SKM-1 (cell line): ENCODE results near the gene MT1A.
"Not testable (repeated sequence)": the region's sequence is repeated elsewhere in the genome, so short reads cannot be mapped to it uniquely, and the experiment has no call there.

ENCODE experiments used
- DNase-seq: peaks from one replicate; lab custom pipeline; 2025; ENCODE audit not compliant: unreplicated experiment; lab: John Stamatoyannopoulos, UW

Gene MT1A

GRCh38 chr16:56652600-56652999 is 14.1 kb downstream of the MT1A start:
- DNase-seq: no peak

- DNase-seq: no peak
These were observed 14.8 kb downstream of the MT1A start for GRCh38 chr16:56653218-56653617.

DNA sequence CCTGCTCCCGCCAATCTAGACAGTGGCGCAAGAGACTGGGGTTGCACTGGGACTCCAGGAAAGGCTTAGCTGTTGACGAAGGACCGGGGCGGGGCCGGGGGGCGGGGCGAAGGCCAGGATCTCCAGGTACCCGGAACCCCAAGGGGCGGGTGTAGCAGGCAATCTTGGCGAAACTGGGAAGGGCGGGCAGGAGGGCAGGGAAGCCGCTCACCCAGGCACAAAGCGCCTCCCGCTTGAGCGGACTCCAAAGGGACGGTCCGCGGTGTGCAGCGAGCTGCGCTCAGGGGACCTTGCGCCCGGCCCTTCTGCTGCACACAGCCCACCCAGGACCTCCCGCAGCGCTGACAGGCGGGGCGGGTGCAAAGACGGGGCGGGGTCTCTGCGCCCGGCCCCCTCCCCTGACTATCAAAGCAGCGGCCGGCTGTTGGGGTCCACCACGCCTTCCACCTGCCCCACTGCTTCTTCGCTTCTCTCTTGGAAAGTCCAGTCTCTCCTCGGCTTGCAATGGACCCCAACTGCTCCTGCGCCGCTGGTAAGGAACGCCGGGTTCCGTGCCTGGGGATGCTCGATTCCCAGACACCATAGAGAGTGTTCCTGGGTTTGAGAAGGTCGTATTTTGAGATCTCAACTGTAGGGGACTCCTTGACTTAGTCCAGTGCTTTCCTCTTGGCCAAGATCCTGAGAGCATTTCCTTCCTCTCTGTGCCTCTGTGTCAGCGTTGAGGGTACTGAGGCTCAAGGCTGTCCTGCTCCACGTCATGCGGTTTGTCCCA is 19.3 kb downstream of the MT1A start, which contains the start of gene MT1F:
Gene MT1F, plus strand, starts transcription at position 405 of the 772 bp plus-strand sequence. Its CDS starts 100 bp downstream, at position 505.
- peak; percentile 23 for DNase-seq

GRCh38 chr16:56658327-56658875 is 19.9 kb downstream of the MT1A start:
- no peak for DNase-seq

GRCh38 chr16:56662357-56663354 is 24.2 kb downstream of the MT1A start:
- DNase-seq: no peak

GRCh38 chr16:56664506-56664905 is 26.0 kb downstream of the MT1A start:
- no peak for DNase-seq

GRCh38 chr16:56665286-56666261 is 27.1 kb downstream of the MT1A start:
- DNase-seq: not testable (repeated sequence)

DNA sequence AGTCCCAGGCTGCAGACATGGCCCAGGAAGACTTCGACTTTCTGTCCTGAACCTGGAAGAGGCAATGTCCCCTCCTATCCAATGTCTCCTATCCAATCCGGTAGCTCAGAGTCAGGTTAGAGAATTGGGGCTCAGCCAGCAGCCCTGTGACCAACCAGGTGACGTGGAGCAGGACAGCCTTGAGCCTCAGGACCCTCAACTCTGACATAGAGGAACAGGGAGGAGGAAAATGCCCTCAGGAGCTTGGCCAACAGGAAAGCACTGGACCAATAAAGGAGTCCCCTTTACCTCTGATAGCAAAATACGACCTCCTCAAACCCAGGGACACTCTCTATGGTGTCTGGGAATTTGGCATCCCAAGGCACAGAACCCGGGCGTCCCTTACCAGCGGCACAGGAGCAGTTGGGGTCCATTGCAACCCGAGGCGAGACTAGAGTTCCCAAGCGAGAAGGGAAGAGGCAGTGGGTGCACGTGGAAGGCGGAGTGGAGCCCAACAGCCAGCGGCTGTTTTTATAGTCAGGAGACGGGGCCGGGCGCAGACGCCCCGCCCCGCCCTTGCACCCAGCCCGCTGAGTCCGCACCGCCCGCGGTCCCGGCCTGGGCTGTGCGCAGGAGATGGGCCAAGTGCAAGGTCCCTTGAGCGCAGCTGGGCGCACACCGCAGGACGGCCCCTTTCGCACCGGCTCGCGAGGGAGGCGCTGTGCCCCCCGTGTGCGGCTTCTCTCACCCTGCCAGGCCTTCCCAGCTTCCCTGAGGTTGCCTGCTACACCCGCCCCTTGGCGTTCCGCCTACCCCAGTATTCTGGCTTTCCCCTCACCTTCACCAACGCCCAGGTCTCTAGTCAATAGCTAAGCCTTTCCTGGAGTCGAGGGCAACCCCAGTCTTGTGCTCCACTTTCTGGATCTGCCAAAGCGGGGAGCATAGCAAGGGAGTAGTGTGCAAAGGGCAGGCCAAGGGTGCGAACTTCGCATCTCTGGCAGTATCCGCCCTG is 29.4 kb downstream of the MT1A start, which contains the start of gene MT1G:
Gene MT1G, minus strand, starts transcription at position 485 of the 991 bp plus-strand sequence. Its CDS starts 72 bp downstream, at position 413.
- DNase-seq: no peak

DNA sequence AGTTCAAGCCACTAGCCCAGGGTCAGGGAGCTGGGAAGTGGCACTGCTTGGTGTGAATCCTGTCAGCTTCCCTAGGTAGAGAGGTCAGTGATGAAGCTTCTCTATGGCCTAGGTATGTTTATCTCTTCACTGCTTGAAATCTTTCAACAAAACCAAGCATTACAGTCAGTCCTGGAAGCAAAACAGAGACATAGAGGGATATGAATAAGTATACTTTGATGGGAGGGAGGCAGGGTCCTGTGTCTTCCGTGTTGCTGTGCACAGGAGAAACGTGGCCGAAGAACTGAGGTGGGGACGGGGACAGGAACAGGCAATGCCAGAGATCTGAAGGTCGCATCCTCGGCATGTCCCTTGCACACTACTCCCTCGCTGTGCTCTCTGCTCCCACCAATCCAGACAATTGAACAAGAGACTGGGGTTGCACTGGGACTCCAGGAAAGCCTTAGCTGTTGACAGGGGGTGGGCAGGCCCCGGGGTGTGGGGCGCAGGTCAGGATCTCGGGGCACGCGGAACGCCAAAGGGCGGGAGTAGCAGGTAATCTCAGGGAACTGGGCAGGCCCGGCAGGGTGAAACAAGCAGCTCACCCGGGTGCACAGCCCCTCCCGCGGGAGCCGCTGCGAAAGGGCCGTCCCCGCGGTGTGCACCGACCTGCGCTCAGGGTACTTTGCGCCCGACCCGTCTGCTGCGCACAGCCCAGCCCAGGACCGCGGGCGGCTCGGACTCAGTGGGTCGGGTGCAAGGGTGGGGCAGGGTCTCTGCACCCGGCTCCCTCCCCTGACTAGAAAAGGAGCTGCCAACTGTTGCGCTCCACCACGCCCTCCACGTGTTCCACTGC is 30.8 kb downstream of the MT1A start, which contains the start of gene MT1H:
Gene MT1H, plus strand, starts transcription at position 810 of the 835 bp plus-strand sequence. CDS start 71 bp downstream, outside the sequence.
- DNase-seq: no peak

DNA sequence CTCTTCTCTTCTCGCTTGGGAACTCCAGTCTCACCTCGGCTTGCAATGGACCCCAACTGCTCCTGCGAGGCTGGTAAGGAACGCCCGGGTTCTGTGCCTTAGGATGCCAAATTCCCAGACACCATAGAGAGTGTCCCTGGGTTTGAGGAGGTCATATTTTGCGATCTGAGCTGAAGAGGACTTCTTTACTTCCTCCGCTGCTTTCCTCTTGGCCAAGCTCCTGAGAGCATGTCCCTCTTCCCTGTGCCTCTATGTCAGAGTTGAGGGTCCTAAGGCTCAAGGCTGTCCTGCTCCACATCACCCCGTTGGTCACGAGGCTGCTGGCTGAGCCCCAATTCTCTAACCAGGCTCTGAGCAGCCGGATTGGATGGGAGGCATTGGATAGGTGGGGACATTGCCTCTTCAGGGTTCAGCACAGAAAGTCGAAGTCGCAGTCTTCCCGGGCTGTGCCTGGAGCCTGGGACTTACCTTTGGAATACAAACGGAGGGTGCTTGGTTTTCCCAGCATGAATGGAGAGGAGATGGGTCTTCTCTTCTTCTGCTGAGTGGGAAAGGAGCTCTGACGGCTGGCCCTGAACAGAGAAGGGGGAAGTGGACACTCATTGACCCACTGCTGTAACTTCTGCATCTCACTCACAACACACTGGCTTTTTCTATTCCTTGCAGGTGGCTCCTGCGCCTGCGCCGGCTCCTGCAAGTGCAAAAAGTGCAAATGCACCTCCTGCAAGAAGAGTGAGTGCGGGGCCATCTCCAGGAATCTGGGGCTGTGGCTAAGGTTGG is 31.6 kb downstream of the MT1A start:
- DNase-seq: no peak

- no peak for DNase-seq
These were observed 32.1 kb downstream of the MT1A start for GRCh38 chr16:56670620-56670934.

GRCh38 chr16:56671691-56672090 is 33.2 kb downstream of the MT1A start:
- not testable (repeated sequence) for DNase-seq

DNA sequence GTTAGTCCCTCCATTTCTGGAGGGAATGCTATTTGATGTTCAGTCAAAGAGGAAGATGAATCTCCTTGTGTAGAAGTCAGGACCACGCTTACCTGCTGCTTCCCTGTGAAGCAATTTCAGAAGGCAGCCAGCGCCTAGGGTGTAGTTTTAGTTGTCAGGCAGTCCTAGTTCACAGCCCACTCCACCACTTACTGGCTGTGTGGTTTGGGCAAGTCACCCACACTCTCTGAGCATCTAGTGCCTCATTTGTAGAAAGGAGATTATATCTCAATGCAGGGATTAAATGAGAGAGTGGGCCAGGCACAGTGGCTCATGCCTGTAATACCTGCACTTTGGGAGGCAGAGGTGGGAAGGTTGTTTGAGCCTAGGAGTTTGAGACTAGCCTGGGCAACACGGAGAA is 33.7 kb downstream of the MT1A start:
- not testable (repeated sequence) for DNase-seq

- no peak for DNase-seq
These were observed 34.5 kb downstream of the MT1A start for GRCh38 chr16:56672761-56673536.

GRCh38 chr16:56673921-56674320 is 35.5 kb downstream of the MT1A start:
- peak; percentile 9 for DNase-seq

DNA sequence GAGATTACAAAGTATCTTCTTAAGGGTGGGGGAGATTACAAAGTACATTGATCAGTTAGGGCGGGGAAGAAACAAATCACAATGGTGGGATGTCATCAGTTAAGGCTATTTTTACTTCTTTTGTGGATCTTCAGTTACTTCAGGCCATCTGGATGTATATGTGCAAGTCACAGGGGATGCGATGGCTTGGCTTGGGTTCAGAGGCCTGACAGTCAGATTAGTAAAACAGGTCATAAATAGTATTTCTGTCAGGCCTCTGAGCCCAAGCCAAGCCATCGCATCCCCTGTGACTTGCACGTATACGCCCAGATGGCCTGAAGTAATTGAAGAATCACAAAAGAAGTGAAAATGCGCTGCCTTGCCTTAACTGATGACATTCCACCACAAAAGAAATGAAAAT is 36.1 kb downstream of the MT1A start:
- DNase-seq: not testable (repeated sequence)
